GM23338 (cell line): ENCODE measurements around the gene TPPP3. TPM values are rescaled to one million over a fixed set of nuclear protein-coding genes. Genes with fewer than 3 reads are reported as not detected.
A peak's percentile ranks its signal among the peaks of the same experiment; 100 is the strongest.

Experiments
- ATAC-seq: fragments of 200-7000 bp; cut with Tn5 transposase; 3 replicates; pipeline ENCODE4 v1.9.1; 2020
- DNase-seq: peaks from one replicate; pipeline ENCODE4 v3.0.0-alpha.2; 2015; ENCODE audit warnings: low spot score
- H2AFZ ChIP-seq: fragments of 200-600 bp; sonication (generic); 2 replicates; pipeline ENCODE4 v1.8.0; 2016; ENCODE audit warnings: antibody characterized with exemption, mild to moderate bottlenecking, moderate library complexity
- H3F3A ChIP-seq: fragments of 200-600 bp; sonication (generic); replicated peaks from 2 replicates; pipeline ENCODE4 v1.8.0; 2017; ENCODE audit warnings: antibody characterized with exemption, mixed run types, low read depth
- H3K27ac ChIP-seq: fragments of 200-600 bp; sonication (generic); 2 replicates; pipeline ENCODE4 v1.6.1; 2016; ENCODE audit warnings: low read depth
- H3K27me3 ChIP-seq: fragments of 200-600 bp; sonication (generic); 2 replicates; pipeline ENCODE4 v1.8.0; 2016; ENCODE audit warnings: mild to moderate bottlenecking, mixed run types, moderate library complexity; ENCODE audit not compliant: insufficient read depth
- H3K36me3 ChIP-seq: fragments of 200-600 bp; sonication (generic); 2 replicates; pipeline ENCODE4 v1.8.0; 2016; ENCODE audit warnings: mild to moderate bottlenecking; ENCODE audit not compliant: insufficient read depth
- H3K4me1 ChIP-seq: fragments of 200-600 bp; sonication (generic); 2 replicates; pipeline ENCODE4 v1.8.0; 2016; ENCODE audit warnings: mild to moderate bottlenecking, moderate library complexity; ENCODE audit not compliant: insufficient read depth
- H3K4me2 ChIP-seq: fragments of 200-600 bp; sonication (generic); 2 replicates; pipeline ENCODE4 v1.7.1; 2017; ENCODE audit warnings: mixed run types
- H3K4me3 ChIP-seq: fragments of 200-600 bp; sonication (generic); 2 replicates; pipeline ENCODE4 v1.6.1; 2016; ENCODE audit warnings: mixed run types
- H3K79me2 ChIP-seq: fragments of 200-600 bp; sonication (generic); replicated peaks from 2 replicates; pipeline ENCODE4 v1.8.0; 2017; ENCODE audit warnings: mild to moderate bottlenecking; ENCODE audit not compliant: insufficient read depth
- H3K9me2 ChIP-seq: fragments of 200-600 bp; sonication (generic); 2 replicates; pipeline ENCODE4 v1.8.0; 2017; ENCODE audit not compliant: insufficient read depth
- H4K20me1 ChIP-seq: fragments of 200-600 bp; sonication (generic); replicated peaks from 2 replicates; pipeline ENCODE4 v1.8.0; 2017; ENCODE audit warnings: mild to moderate bottlenecking; ENCODE audit not compliant: insufficient read depth
- H3K27ac Mint-ChIP-seq: 2 replicates; pipeline ENCODE4 v1.8.0; 2020; ENCODE audit warnings: inconsistent platforms, mild to moderate bottlenecking, moderate library complexity, mixed read lengths
- H3K27me3 Mint-ChIP-seq: 3 replicates; pipeline ENCODE4 v1.8.0; 2022; ENCODE audit warnings: low read depth, mild to moderate bottlenecking, moderate library complexity, mixed read lengths, inconsistent platforms; ENCODE audit not compliant: insufficient read depth, poor library complexity
- H3K36me3 Mint-ChIP-seq: 3 replicates; pipeline ENCODE4 v1.8.0; 2021; ENCODE audit warnings: low read depth, mild to moderate bottlenecking, inconsistent platforms, moderate library complexity, mixed read lengths
- H3K4me1 Mint-ChIP-seq: 3 replicates; pipeline ENCODE4 v1.8.0; 2020; ENCODE audit warnings: mild to moderate bottlenecking, inconsistent platforms, mixed read lengths
- H3K4me3 Mint-ChIP-seq: 3 replicates; pipeline ENCODE4 v1.8.0; 2021; ENCODE audit warnings: moderate library complexity, mild to moderate bottlenecking, inconsistent platforms, mixed read lengths
- H3K9me3 Mint-ChIP-seq: 3 replicates; pipeline ENCODE4 v1.8.0; 2020; ENCODE audit warnings: moderate library complexity, mild to moderate bottlenecking, inconsistent platforms, mixed read lengths
- EZH2 ChIP-seq: fragments of 200-600 bp; sonication (generic); IDR thresholded peaks from one replicate; pipeline ENCODE4 v1.8.0; 2017; ENCODE audit warnings: antibody characterized with exemption, mild to moderate bottlenecking, low read depth; ENCODE audit not compliant: unreplicated experiment
- POLR2AphosphoS5 ChIP-seq: IDR thresholded peaks from 2 replicates; pipeline ENCODE4 v1.6.1; 2016; ENCODE audit warnings: antibody characterized with exemption, low read depth
- REST ChIP-seq: IDR thresholded peaks from one replicate; pipeline ENCODE4 v1.6.1; 2018; ENCODE audit warnings: antibody characterized with exemption; ENCODE audit not compliant: unreplicated experiment
- ZNF462 ChIP-seq: fragments of 250-450 bp; sonication (Bioruptor Pico); IDR thresholded peaks from 2 replicates; pipeline ENCODE4 v1.5.0; 2020; ENCODE audit warnings: mild to moderate bottlenecking, moderate library complexity
- polyA plus RNA-seq: library from polyadenylated mRNA; unstranded; fragments of >200 nt; fragmentation: Nextera tagmentation; extraction: Ambion mirVana; gene quantifications from 2 replicates; pipeline ENCODE4 v1.2.1, GENCODE V29; 2016
- total RNA-seq: library from RNA; depleted of rRNA; stranded (reverse); fragments of >200 nt; shearing (Covaris generic); gene quantifications from 2 replicates; pipeline ENCODE4 v1.2.3, GENCODE V29; 2014

The TPPP3 gene
- total and polyA plus RNA-seq, 2 experiments from 2014 or later: 0.26 to 0.28 TPM

- TF ChIP-seq ZNF462 (CRISPR knock-in tag) (no peak), EZH2 (peak; percentile 13)
These were observed 2.3 kb upstream of the TPPP3 start (continued) for GRCh38 chr16:67395458-67396158.

GRCh38 chr16:67395105-67395457 is 1.8 kb upstream of the TPPP3 start:
- Mint-ChIP-seq H3K27me3 (peaks cover 57% of the 10 kb centered on the region), H3K36me3 (no peaks in the 10 kb centered on the region), H3K27ac (no peak overlapping the region), H3K4me3 (no peak overlapping the region), H3K4me1 (peaks cover 21% of the 10 kb centered on the region), H3K9me3 (no peaks in the 10 kb centered on the region)
- Histone ChIP-seq H4K20me1 (no peaks in the 10 kb centered on the region), H3K27me3 (peaks cover 45% of the 10 kb centered on the region), H3K27ac (no peak overlapping the region), H3K9me2 (no peaks in the 10 kb centered on the region), H3K4me2 (peak overlapping the region; percentile 92), H2AFZ (peak overlapping the region; percentile 74; the same call in 1 of the 2 replicates), H3K79me2 (no peaks in the 10 kb centered on the region), H3K4me3 (peak overlapping the region; percentile 61), H3K4me1 (peaks cover 34% of the 10 kb centered on the region), H3K36me3 (no peaks in the 10 kb centered on the region), H3F3A (0 out of 2 replicates have a peak, but pooled peaks cover 10% of the 10 kb centered on the region)
- DNase-seq (no peak), ATAC-seq (no peak)
- TF ChIP-seq EZH2: no peak
- no peak for TF ChIP-seq REST
- TF ChIP-seq POLR2AphosphoS5: no peak
- TF ChIP-seq ZNF462 (CRISPR knock-in tag): no peak
